Panc1 (cell line): ENCODE results near the gene MT1X. TPM values are rescaled to one million over a fixed set of nuclear protein-coding genes. Genes with fewer than 3 reads are reported as not detected.

Experiments
- ATAC-seq: fragments of 200-7000 bp; cut with Tn5 transposase; 2 replicates; pipeline ENCODE4 v1.9.1; 2020; ENCODE audit warnings: mild to moderate bottlenecking, moderate library complexity
- BruUV-seq: library from RNA; stranded (reverse); fragments of 400-500 nt; replicated peaks from 2 replicates; lab custom pipeline; 2021; lab: Mats Ljungman, UMichigan
- CTCF ChIA-PET: fragments of 300-600 bp; sonication (Branson Sonifier 250); formaldehyde crosslinking; loops from one replicate; lab custom pipeline; 2022; ENCODE audit warnings: antibody characterized with exemption; lab: Charles Lee
- POLR2A ChIA-PET: fragments of 300-600 bp; sonication (Branson Sonifier 250); formaldehyde crosslinking; loops from one replicate; lab custom pipeline; 2022; ENCODE audit warnings: antibody characterized with exemption; lab: Charles Lee
- DNase-seq: peaks from one replicate; pipeline ENCODE4 v3.0.0-alpha.2; 2010; ENCODE audit warnings: low read depth, low spot score
- H3K27ac ChIP-seq: 2 replicates; pipeline ENCODE4 v1.5.1; 2011; ENCODE audit warnings: mild to moderate bottlenecking, low read length, inconsistent platforms
- H3K27me3 ChIP-seq: fragments of 200-500 bp; sonication (Bioruptor generic); 2 replicates; pipeline ENCODE4 v1.6.0; 2014; ENCODE audit warnings: low read length, inconsistent platforms; ENCODE audit not compliant: control insufficient read depth, insufficient read depth
- H3K36me3 ChIP-seq: fragments of 200-500 bp; sonication (Bioruptor generic); 2 replicates; pipeline ENCODE4 v1.5.1; 2014; ENCODE audit warnings: inconsistent platforms, mild to moderate bottlenecking, low read length, moderate library complexity; ENCODE audit not compliant: control insufficient read depth, insufficient read depth
- H3K4me1 ChIP-seq: 2 replicates; pipeline ENCODE4 v1.5.1; 2011; ENCODE audit warnings: inconsistent platforms, mild to moderate bottlenecking, low read length, moderate library complexity; ENCODE audit not compliant: control insufficient read depth, insufficient read depth
- H3K4me3 ChIP-seq, 2 experiments: 2 replicates each; pipeline ENCODE4 v1.5.1; 2011 to 2012; ENCODE audit warnings: low read depth in 2 of 2, low read length in 2 of 2, mild to moderate bottlenecking in 2 of 2, inconsistent platforms in 1 of 2, moderate library complexity in 1 of 2
- H3K9me3 ChIP-seq: fragments of 200-500 bp; sonication (Bioruptor generic); 2 replicates; pipeline ENCODE4 v1.5.1; 2014; ENCODE audit warnings: low read depth, mild to moderate bottlenecking, inconsistent platforms, low read length, moderate library complexity; ENCODE audit not compliant: control insufficient read depth, insufficient read depth
- POLR2AphosphoS5 ChIP-seq: IDR thresholded peaks from 2 replicates; pipeline ENCODE4 v1.6.1; 2012; ENCODE audit warnings: mild to moderate bottlenecking, low read depth, low read length, moderate library complexity
- SIN3A ChIP-seq: IDR thresholded peaks from 2 replicates; pipeline ENCODE4 v1.6.1; 2012; ENCODE audit warnings: low read depth, mild to moderate bottlenecking, low read length, moderate library complexity, borderline replicate concordance; ENCODE audit not compliant: insufficient read depth
- TCF7L2 ChIP-seq: IDR thresholded peaks from 2 replicates; pipeline ENCODE4 v1.6.1; 2011; ENCODE audit warnings: mild to moderate bottlenecking, low read depth, low read length, inconsistent platforms
- in situ Hi-C: cut with HindIII; loops from 2 replicates; pipeline ENCODE4 v1.10.0; 2016; ENCODE audit warnings: low sequenced_read_pairs, low pct_unique_long_range_greater_than_20kb
- intact Hi-C: fragments of 100-400 bp; cut with micrococcal nuclease; formaldehyde crosslinking; loops from one replicate; pipeline ENCODE4 v1.10.0; 2022; ENCODE audit not compliant: unreplicated experiment
- total RNA-seq: library from RNA; stranded (reverse); gene quantifications from one replicate; pipeline ENCODE4 v1.2.1, GENCODE V29; 2021; ENCODE audit not compliant: unreplicated experiment
- TF ChIP-seq, protein P1 (sequence below), 2 experiments: IDR thresholded peaks; 2 replicates each; pipeline ENCODE4 v1.6.1; 2011 to 2012; ENCODE audit warnings: low read depth in 2 of 2, control low read depth in 1 of 2, low read length in 1 of 2, mild to moderate bottlenecking in 1 of 2, moderate library complexity in 1 of 2; ENCODE audit not compliant: insufficient read depth in 1 of 2
- TF ChIP-seq, protein P2 (sequence below): fragments of 450-650 bp; IDR thresholded peaks from 2 replicates; pipeline ENCODE4 v1.5.1; 2017; ENCODE audit warnings: mild to moderate bottlenecking

Gene MT1X
- total RNA-seq, 1 experiment from 2014 or later, result 25.9 TPM

DNA sequence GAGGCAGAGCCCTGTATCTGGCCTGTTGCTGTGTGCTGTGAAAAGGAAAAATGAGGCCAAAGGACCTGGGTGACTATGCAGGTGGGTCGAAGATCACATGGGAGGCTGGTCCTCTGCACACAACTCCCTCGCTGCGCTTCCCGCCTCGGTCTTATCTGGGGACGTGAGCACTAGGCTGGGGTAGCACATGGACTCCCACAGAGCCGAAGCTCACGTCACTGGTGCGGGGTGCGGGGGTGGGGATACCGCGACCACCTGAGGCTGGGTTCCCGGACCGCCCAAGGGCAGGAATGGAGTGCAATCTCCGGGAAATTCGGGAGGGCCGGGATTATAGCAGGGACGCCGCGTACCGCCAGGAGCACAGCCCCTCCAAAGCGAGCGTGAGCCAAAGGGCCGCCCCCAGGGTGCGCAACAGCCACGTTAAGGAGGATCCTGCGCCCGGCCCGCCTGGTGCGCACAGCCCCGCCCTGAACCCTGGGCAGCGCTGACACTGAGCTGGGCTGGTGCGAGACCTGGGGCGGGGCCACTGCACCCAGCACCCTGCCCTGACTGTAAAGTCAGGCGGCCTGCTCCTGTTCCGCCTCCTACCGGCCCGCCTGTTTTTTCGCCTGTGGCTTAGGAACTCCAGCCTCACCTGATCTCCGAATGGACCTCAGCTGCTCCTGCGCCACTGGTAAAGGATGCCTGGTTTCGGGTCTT, 39.0 kb upstream of the MT1X start:
- peak; percentile 98 for ATAC-seq
- peaks cover 20% of the 10 kb centered on the region for H3K4me1 ChIP-seq
- BruUV-seq, result no TSS peak
- no peak for DNase-seq
- POLR2A ChIA-PET, result interaction anchor here (0.6 to 1.2 kb wide), 2 partner anchors 18 to 113 kb away, joined by 3 to 5 read pairs; partner anchors contain the start of gene MT1E
- H3K9me3 ChIP-seq, result no peaks in the 10 kb centered on the region
- CTCF ChIA-PET, result interaction anchor here (0.9 kb wide), 1 partner anchor 42 kb away, joined by 3 read pairs; no protein-coding TSS in a partner anchor
- H3K27ac ChIP-seq, result peak overlapping the region; percentile 54; the same call in 1 of the 2 replicates
- H3K36me3 ChIP-seq, result no peaks in the 10 kb centered on the region
- intact Hi-C loops (no loop called here), in situ Hi-C loops (no loop called here)
- TF ChIP-seq, protein P1, sequence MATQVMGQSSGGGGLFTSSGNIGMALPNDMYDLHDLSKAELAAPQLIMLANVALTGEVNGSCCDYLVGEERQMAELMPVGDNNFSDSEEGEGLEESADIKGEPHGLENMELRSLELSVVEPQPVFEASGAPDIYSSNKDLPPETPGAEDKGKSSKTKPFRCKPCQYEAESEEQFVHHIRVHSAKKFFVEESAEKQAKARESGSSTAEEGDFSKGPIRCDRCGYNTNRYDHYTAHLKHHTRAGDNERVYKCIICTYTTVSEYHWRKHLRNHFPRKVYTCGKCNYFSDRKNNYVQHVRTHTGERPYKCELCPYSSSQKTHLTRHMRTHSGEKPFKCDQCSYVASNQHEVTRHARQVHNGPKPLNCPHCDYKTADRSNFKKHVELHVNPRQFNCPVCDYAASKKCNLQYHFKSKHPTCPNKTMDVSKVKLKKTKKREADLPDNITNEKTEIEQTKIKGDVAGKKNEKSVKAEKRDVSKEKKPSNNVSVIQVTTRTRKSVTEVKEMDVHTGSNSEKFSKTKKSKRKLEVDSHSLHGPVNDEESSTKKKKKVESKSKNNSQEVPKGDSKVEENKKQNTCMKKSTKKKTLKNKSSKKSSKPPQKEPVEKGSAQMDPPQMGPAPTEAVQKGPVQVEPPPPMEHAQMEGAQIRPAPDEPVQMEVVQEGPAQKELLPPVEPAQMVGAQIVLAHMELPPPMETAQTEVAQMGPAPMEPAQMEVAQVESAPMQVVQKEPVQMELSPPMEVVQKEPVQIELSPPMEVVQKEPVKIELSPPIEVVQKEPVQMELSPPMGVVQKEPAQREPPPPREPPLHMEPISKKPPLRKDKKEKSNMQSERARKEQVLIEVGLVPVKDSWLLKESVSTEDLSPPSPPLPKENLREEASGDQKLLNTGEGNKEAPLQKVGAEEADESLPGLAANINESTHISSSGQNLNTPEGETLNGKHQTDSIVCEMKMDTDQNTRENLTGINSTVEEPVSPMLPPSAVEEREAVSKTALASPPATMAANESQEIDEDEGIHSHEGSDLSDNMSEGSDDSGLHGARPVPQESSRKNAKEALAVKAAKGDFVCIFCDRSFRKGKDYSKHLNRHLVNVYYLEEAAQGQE (IDR thresholded peaks at IDR 0.05; ENCODE audit: insufficient read depth in 1 of 2, low read depth in 2 of 2, low read length in 1 of 2), result no peak
- TF ChIP-seq POLR2AphosphoS5, result no peak
- no peak for TF ChIP-seq SIN3A
- TF ChIP-seq, protein P2, sequence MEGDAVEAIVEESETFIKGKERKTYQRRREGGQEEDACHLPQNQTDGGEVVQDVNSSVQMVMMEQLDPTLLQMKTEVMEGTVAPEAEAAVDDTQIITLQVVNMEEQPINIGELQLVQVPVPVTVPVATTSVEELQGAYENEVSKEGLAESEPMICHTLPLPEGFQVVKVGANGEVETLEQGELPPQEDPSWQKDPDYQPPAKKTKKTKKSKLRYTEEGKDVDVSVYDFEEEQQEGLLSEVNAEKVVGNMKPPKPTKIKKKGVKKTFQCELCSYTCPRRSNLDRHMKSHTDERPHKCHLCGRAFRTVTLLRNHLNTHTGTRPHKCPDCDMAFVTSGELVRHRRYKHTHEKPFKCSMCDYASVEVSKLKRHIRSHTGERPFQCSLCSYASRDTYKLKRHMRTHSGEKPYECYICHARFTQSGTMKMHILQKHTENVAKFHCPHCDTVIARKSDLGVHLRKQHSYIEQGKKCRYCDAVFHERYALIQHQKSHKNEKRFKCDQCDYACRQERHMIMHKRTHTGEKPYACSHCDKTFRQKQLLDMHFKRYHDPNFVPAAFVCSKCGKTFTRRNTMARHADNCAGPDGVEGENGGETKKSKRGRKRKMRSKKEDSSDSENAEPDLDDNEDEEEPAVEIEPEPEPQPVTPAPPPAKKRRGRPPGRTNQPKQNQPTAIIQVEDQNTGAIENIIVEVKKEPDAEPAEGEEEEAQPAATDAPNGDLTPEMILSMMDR, result peak; percentile 67
- no peak for TF ChIP-seq TCF7L2
- H3K27me3 ChIP-seq, result no peaks in the 10 kb centered on the region
- H3K4me3 ChIP-seq, result peak overlapping the region; percentile 31 to 40

DNA sequence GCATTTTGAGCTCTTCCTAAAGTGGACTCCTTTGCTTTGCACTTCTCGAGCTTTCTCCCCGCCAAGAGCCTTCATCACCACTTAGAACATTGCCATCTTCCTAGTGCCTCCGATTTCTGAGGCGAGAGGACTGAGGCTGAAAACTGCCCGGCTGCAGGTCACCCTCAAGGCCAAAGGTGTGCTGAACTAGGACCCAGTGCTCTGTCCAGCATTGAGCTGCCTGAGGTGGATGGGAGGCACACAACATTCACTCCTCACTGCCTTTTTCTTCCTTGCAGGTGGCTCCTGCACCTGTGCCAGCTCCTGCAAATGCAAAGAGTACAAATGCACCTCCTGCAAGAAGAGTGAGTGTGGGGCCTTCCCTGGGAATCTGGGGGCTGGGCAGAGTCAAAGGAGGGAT, 38.4 kb upstream of the MT1X start:
- H3K36me3 ChIP-seq, result no peaks in the 10 kb centered on the region
- POLR2A ChIA-PET, result interaction anchor here (1.2 kb wide), 1 partner anchor 18 kb away, joined by 3 read pairs; the partner anchor contains the start of gene MT1E
- H3K4me1 ChIP-seq, result peaks cover 16% of the 10 kb centered on the region
- no TSS peak for BruUV-seq
- H3K9me3 ChIP-seq, result no peaks in the 10 kb centered on the region
- CTCF ChIA-PET, result interaction anchor here (0.6 to 0.9 kb wide), 2 partner anchors 20 to 43 kb away, joined by 3 to 5 read pairs; no protein-coding TSS in a partner anchor
- in situ Hi-C loops (no loop called here), intact Hi-C loops (no loop called here)
- H3K27ac ChIP-seq, result peak overlapping the region; percentile 54; the same call in 1 of the 2 replicates
- ATAC-seq (no peak), DNase-seq (no peak)
- H3K4me3 ChIP-seq, result peak overlapping the region; percentile 31 to 40
- H3K27me3 ChIP-seq, result no peaks in the 10 kb centered on the region
- TF ChIP-seq, protein P1 (IDR thresholded peaks at IDR 0.05; ENCODE audit: insufficient read depth in 1 of 2, low read depth in 2 of 2, low read length in 1 of 2), result peak; percentile 57 to 77; a peak in 3 of 4 replicates
- TF ChIP-seq, protein P2, result 0 out of 2 replicates have a peak, but pooled peaks have one; percentile 28
- TF ChIP-seq TCF7L2, result no peak
- TF ChIP-seq SIN3A, result no peak
- no peak for TF ChIP-seq POLR2AphosphoS5
